ENCODE measurements around the gene MRPS22. TPM values are rescaled to one million over a fixed set of nuclear protein-coding genes. Genes with fewer than 3 reads are reported as not detected.
"Not testable (repeated sequence)": the region's sequence is repeated elsewhere in the genome, so short reads cannot be mapped to it uniquely, and the experiment has no call there.

The MRPS22 gene
- total RNA-seq, 4 donors from 2014 or later: 34.8 to 52.2 (median 40.7) TPM

DNA sequence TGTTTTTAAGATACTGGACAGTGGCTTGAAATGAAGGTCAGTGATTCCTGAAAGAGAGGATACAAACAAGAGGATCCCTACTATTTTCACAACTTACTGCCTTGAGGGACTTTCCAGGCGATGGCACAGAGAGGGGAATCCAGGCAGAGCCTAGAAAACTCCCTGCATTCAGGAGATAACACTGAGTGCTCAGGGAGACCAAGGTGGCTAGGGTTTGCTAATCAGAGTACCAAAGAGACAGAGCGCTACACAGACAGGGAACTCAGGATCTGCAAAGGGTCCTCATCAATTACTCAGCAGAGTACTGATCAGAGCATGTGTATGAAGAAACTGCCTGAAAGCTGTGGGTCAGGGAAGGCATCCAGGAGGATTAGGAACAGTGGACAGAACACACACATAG is 11.7 kb upstream of the MRPS22 start:
- ATAC-seq (ENCODE audit: low FRiP score): no peak
- TF ChIP-seq, protein P1, sequence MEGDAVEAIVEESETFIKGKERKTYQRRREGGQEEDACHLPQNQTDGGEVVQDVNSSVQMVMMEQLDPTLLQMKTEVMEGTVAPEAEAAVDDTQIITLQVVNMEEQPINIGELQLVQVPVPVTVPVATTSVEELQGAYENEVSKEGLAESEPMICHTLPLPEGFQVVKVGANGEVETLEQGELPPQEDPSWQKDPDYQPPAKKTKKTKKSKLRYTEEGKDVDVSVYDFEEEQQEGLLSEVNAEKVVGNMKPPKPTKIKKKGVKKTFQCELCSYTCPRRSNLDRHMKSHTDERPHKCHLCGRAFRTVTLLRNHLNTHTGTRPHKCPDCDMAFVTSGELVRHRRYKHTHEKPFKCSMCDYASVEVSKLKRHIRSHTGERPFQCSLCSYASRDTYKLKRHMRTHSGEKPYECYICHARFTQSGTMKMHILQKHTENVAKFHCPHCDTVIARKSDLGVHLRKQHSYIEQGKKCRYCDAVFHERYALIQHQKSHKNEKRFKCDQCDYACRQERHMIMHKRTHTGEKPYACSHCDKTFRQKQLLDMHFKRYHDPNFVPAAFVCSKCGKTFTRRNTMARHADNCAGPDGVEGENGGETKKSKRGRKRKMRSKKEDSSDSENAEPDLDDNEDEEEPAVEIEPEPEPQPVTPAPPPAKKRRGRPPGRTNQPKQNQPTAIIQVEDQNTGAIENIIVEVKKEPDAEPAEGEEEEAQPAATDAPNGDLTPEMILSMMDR (IDR thresholded peaks at IDR 0.05): no peak

DNA sequence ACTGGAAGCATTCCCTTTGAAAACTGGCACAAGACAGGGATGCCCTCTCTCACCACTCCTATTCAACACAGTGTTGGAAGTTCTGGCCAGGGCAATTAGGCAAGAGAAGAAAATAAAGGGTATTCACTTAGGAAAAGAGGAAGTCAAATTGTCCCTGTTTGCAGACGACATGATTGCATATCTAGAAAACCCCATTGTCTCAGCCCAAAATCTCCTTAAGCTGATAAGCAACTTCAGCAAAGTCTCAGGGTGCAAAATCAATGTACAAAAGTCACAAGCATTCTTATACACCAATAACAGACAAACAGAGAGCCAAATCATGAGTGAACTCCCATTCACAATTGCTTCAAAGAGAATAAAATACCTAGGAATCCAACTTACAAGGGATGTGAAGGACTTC is 9.1 kb upstream of the MRPS22 start:
- DNase-seq (ENCODE audit: low spot score); ATAC-seq (ENCODE audit: low FRiP score): not testable (repeated sequence)

More for the DNA sequence above, 11.7 kb upstream of the MRPS22 start:
- DNase-seq (ENCODE audit: low spot score): no peak

DNA sequence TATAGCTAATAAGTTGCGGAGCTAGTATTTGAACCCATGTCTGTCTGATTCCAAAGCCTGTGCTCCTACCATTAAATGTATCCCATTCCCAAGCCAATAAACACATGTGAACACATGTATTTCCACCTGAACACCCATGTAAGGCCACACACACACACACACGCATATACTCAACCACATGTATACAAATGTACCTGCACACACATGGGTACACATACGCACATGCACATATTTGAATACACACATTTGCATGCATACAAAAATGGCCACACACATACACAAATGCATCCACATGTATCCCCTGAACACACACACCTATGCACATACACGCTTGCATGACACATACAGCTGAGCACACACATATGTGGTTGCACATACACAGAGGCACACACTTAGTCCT is 5.4 kb upstream of the MRPS22 start:
- ATAC-seq (ENCODE audit: low FRiP score): no peak
- TF ChIP-seq, protein P1 (IDR thresholded peaks at IDR 0.05): no peak

DNA sequence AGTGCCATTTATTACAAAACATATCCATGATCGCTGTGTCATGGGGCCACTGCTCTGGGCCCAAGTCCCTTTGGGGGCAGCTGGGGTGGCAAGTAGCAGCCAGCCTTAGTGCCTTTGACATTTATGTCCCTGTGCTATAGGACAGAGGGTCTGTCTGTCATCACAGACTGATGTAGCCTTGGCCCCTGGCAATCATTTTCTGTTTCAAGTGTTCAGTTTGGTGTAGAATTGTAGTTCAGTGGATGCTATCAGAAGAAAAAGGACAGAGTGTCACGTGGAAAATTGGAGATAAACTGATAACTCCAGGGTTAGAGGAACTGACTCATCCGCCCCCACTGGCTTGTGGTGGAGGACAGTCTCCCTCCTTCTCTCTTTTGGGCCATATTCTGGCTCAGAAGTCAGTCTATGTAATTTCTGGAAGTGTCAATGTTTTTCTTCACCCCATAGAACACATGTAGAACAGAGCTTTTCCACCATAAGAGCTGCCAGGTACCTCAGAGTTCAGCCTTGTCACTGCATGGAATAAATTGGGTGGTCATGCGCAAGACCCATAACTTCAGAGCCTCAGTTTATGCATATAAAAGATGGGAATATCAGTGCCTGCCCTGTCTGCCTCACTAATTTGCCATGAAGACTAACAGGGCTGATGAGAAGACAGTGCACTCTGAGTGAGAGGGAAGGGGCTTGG is 4.5 kb upstream of the MRPS22 start:
- DNase-seq (ENCODE audit: low spot score) (no peak), ATAC-seq (ENCODE audit: low FRiP score) (no peak)
- TF ChIP-seq, protein P1 (IDR thresholded peaks at IDR 0.05): no peak

More for the DNA sequence above, 5.4 kb upstream of the MRPS22 start:
- DNase-seq (ENCODE audit: low spot score): no peak

DNA sequence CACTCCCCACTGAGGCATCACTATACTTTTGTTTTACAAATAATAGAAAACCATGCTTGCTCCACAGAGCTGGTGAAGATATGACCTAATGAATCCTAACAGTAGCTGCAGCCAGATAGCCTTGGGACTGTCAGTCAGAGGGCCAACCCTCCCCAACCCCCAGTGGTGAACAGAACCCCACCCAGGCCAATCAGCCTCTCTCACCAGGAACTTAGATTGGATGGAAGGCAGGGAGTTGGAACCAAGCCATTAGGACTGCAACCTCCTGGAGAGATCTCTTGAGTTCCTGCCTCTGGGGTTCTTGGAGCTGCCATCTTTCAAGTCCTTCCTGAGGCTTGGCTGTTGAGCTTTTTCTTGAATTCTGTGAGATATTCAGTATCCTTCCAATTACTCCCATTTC is 3.0 kb upstream of the MRPS22 start:
- TF ChIP-seq, protein P1 (IDR thresholded peaks at IDR 0.05): no peak
- no peak for ATAC-seq (ENCODE audit: low FRiP score)

DNA sequence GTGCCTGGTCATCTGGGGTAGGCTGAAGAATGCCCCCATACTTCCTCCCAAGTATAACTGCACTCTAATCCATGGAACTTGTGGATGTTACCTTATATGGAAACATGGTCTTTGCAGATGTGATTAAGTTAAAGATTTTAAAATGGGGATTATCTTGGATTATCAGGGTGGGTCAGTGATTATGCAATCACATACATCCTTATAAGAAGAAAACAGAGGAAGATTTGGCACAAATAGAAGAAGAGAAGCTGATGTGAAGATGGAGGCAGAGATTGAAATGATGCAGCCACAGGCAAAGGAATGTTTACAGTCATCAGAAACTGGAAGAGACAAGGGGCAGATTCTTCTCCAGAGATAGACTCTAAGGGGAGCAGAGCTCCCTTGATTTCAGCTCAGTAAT is 1.8 kb upstream of the MRPS22 start:
- DNase-seq (ENCODE audit: low spot score) (no peak), ATAC-seq (ENCODE audit: low FRiP score) (no peak)
- TF ChIP-seq, protein P1 (IDR thresholded peaks at IDR 0.05): no peak

More for the DNA sequence above, 3.0 kb upstream of the MRPS22 start:
- DNase-seq (ENCODE audit: low spot score): no peak

DNA sequence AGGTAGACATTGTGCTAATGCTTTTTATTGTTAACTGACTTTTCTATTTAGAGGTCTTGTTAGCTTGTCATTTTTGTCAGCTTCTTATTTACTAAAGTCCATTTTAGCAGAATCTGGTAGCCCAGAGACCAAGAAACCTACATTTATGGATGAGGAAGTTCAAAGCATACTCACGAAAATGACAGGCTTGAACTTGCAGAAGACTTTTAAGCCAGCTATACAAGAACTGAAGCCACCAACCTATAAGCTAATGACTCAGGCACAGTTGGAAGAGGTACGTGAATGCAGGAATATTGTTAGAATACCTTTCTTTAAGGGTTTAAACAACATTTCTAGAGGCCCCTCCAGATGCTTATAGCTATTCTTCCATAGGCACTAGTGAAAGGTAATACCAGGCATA is 3.0 kb downstream of the MRPS22 start:
- TF ChIP-seq, protein P1 (IDR thresholded peaks at IDR 0.05): no peak
- no peak for DNase-seq (ENCODE audit: low spot score)

More for the DNA sequence above, 3.0 kb downstream of the MRPS22 start:
- no peak for ATAC-seq (ENCODE audit: low FRiP score)
